ENCODE results near the gene ARMC2.

GRCh38 chr6:108820006-108820405 is 28.2 kb upstream of the ARMC2 start:
- TF ChIP-seq CTCF (IDR thresholded peaks at IDR 0.05; ENCODE audit: insufficient read depth, low read length, poor library complexity, severe bottlenecking) (no peak), EZH2phosphoT487 (conservative IDR thresholded peaks at IDR 0.05; ENCODE audit: low read length) (no peak)
